ENCODE results near the gene ARFGAP3. TPM values are rescaled to one million over a fixed set of nuclear protein-coding genes. Genes with fewer than 3 reads are reported as not detected.

Gene ARFGAP3
- total RNA-seq, 1 donor from 2014 or later, result 39.9 TPM

DNA sequence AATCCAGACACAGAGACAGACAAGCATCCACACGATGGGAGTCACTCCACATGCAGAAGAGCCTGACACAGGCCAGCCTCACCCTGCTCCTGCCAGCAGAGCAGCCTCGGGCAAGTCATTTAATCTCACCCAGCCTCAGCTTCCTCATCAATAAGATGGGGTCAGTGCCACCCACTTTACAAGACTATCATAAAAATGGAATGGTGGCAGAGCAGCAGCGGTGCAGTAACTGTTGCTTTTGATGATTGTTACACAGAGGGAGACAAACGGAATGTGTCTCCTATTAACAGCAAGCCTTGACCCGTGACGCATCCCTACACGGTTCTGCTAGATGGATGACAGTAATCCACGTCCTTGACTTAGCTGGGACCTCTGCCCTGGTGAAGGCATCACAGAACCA lies 26.0 kb upstream of the ARFGAP3 start:
- TF ChIP-seq, protein P1, sequence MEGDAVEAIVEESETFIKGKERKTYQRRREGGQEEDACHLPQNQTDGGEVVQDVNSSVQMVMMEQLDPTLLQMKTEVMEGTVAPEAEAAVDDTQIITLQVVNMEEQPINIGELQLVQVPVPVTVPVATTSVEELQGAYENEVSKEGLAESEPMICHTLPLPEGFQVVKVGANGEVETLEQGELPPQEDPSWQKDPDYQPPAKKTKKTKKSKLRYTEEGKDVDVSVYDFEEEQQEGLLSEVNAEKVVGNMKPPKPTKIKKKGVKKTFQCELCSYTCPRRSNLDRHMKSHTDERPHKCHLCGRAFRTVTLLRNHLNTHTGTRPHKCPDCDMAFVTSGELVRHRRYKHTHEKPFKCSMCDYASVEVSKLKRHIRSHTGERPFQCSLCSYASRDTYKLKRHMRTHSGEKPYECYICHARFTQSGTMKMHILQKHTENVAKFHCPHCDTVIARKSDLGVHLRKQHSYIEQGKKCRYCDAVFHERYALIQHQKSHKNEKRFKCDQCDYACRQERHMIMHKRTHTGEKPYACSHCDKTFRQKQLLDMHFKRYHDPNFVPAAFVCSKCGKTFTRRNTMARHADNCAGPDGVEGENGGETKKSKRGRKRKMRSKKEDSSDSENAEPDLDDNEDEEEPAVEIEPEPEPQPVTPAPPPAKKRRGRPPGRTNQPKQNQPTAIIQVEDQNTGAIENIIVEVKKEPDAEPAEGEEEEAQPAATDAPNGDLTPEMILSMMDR (IDR thresholded peaks at IDR 0.05), result no peak
- Histone ChIP-seq H3K4me1 (peaks cover 3% of the 10 kb centered on the region), H3K36me3 (peaks cover 97% of the 10 kb centered on the region), H3K4me3 (no peak overlapping the region), H3K27ac (no peak overlapping the region), H3K9me3 (no peaks in the 10 kb centered on the region), H3K27me3 (ENCODE audit: low read depth) (no peaks in the 10 kb centered on the region)
- DNase-seq (no peak), ATAC-seq (no peak)
- intact Hi-C loops (cut with DNase I), result no loop called here

DNA sequence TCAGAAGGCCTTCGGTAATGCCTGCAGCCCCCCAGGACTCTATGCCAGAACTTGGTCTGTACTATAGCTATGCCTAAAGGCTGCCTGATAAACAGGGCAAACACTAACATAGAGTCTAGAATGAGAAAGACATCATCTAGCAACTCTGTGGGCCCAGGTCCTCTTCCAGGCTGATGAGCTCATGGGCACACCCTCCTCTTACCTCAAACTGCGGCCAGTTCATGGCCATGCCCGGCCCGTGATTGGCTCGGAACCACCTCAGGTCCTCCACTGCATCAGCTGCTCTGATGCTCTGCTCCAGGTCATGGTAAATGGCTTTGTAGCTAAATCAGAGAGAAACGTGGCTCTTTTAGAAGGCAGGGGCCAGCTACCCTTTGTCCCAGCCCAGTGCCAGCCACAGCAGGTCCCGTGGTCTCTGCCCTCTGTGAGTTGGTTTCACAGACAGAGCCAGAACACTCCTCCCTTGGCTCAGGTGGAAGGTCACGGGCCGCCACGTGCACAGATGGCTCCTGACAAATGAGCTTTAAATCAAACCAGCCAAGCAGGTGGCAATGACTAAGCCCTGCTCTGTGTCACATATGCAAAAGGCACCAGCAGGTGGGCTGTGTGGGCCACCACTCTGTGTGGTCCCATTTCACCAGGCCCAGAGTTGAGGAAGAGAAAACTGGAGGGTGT lies 25.0 kb upstream of the ARFGAP3 start:
- Histone ChIP-seq H3K9me3 (no peaks in the 10 kb centered on the region), H3K27me3 (ENCODE audit: low read depth) (no peaks in the 10 kb centered on the region), H3K4me1 (peaks cover 6% of the 10 kb centered on the region), H3K27ac (no peak overlapping the region), H3K36me3 (peaks cover 100% of the 10 kb centered on the region), H3K4me3 (no peak overlapping the region)
- DNase-seq (no peak), ATAC-seq (no peak)
- TF ChIP-seq, protein P1 (IDR thresholded peaks at IDR 0.05), result no peak
- intact Hi-C loops (cut with DNase I), result no loop called here

DNA sequence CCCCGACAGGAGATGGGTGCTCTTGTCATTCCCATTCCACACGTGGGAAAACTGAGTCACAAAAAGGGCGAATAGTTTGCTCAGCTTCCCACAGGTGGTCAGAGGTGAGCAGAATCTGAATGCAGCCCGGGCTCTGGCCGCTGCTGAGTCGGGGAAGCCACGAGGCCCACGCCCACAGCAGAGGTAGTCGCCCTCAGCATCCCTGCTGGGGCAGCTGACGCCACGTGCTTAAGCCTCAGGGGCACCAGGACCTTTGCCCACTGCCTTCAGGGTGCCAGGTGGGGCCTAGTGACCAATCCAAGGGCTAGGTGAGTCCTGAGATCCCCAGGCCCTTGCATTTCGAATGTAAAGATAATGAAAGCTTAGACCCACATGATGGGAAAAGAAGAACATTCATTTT lies 24.2 kb upstream of the ARFGAP3 start:
- H3K27ac ChIP-seq, result no peak overlapping the region
- ATAC-seq (no peak), DNase-seq (no peak)
- H3K27me3 ChIP-seq (ENCODE audit: low read depth), result no peaks in the 10 kb centered on the region
- TF ChIP-seq, protein P1 (IDR thresholded peaks at IDR 0.05), result no peak
- intact Hi-C loops (cut with DNase I), result no loop called here
- peaks cover 100% of the 10 kb centered on the region for H3K36me3 ChIP-seq
- no peaks in the 10 kb centered on the region for H3K9me3 ChIP-seq
- H3K4me3 ChIP-seq, result no peak overlapping the region
- peaks cover 6% of the 10 kb centered on the region for H3K4me1 ChIP-seq

- DNase-seq, result no peak
- peaks cover 100% of the 10 kb centered on the region for H3K36me3 ChIP-seq
Observed at GRCh38 chr22:42880815-42881214, 23.7 kb upstream of the ARFGAP3 start.

GRCh38 chr22:42879371-42880021 lies 22.4 kb upstream of the ARFGAP3 start:
- TF ChIP-seq, protein P1 (IDR thresholded peaks at IDR 0.05), result no peak
- ATAC-seq, result no peak
- intact Hi-C loops (cut with DNase I), result no loop called here
- Histone ChIP-seq H3K9me3 (no peaks in the 10 kb centered on the region), H3K27me3 (ENCODE audit: low read depth) (no peaks in the 10 kb centered on the region), H3K4me1 (peaks cover 6% of the 10 kb centered on the region), H3K36me3 (peaks cover 100% of the 10 kb centered on the region), H3K27ac (no peak overlapping the region), H3K4me3 (no peak overlapping the region)
- DNase-seq, result no peak

More at GRCh38 chr22:42880815-42881214, 23.7 kb upstream of the ARFGAP3 start:
- intact Hi-C loops (cut with DNase I), result no loop called here
- ATAC-seq, result no peak
- H3K4me3 ChIP-seq, result no peak overlapping the region
- H3K4me1 ChIP-seq, result peaks cover 6% of the 10 kb centered on the region
- TF ChIP-seq, protein P1 (IDR thresholded peaks at IDR 0.05), result no peak
- no peaks in the 10 kb centered on the region for H3K27me3 ChIP-seq (ENCODE audit: low read depth)
- H3K27ac ChIP-seq, result no peak overlapping the region
- no peaks in the 10 kb centered on the region for H3K9me3 ChIP-seq

All from lower lobe of right lung (tissue), 2 donors.